Measurements from ENCODE around the gene CTNNA3. TPM values are rescaled to one million over a fixed set of nuclear protein-coding genes. Genes with fewer than 3 reads are reported as not detected.
"Not testable (repeated sequence)": the region's sequence is repeated elsewhere in the genome, so short reads cannot be mapped to it uniquely, and the experiment has no call there.

Gene CTNNA3
- total RNA-seq, 6 donors from 2014 or later, result 0.20 to 2.0 TPM; not detected in 4

DNA sequence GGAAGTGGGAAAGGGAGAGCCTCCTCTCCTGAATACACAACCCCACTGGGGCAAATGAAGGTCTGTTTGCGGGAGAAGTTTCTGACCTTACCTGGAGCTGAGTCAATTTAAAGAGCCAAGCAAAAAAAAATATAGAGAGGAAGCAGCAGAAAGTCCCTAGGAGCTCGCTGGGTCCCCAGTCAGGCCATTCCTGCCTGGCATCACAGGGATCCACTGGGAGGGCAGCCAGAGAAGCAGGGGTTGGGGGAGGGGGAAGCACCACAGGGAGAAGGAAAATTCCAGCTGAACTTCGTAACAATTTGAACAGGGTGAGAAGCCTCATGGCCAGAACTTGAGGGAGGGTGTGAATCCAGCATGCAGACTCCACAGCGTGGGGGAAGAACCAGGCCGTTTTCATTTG lies 471.4 kb downstream of the CTNNA3 start:
- no peak for TF ChIP-seq EP300 (IDR thresholded peaks at IDR 0.05)
- no peak for TF ChIP-seq POLR2A (IDR thresholded peaks at IDR 0.05)
- no peak for TF ChIP-seq POLR2AphosphoS5 (IDR thresholded peaks at IDR 0.05)
- TF ChIP-seq, protein P1, sequence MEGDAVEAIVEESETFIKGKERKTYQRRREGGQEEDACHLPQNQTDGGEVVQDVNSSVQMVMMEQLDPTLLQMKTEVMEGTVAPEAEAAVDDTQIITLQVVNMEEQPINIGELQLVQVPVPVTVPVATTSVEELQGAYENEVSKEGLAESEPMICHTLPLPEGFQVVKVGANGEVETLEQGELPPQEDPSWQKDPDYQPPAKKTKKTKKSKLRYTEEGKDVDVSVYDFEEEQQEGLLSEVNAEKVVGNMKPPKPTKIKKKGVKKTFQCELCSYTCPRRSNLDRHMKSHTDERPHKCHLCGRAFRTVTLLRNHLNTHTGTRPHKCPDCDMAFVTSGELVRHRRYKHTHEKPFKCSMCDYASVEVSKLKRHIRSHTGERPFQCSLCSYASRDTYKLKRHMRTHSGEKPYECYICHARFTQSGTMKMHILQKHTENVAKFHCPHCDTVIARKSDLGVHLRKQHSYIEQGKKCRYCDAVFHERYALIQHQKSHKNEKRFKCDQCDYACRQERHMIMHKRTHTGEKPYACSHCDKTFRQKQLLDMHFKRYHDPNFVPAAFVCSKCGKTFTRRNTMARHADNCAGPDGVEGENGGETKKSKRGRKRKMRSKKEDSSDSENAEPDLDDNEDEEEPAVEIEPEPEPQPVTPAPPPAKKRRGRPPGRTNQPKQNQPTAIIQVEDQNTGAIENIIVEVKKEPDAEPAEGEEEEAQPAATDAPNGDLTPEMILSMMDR (IDR thresholded peaks at IDR 0.05), result no peak
- ATAC-seq (ENCODE audit: low FRiP score in 2 of 2), result no peak
- WGBS, 2 donors, result 80 to 83% methylated on average over 5 of the region's 5 CpGs
- no peaks in the 10 kb centered on the region for H3K4me1 ChIP-seq
- no peaks in the 10 kb centered on the region for H3K27me3 ChIP-seq
- H3K4me3 ChIP-seq, result no peak overlapping the region
- no peaks in the 10 kb centered on the region for H3K36me3 ChIP-seq
- H3K9me3 ChIP-seq, result peaks cover 0 to 11% (median 0%) of the 10 kb centered on the region in 4 donors
- DNase-seq, result no peak
- no peak overlapping the region for H3K27ac ChIP-seq

DNA sequence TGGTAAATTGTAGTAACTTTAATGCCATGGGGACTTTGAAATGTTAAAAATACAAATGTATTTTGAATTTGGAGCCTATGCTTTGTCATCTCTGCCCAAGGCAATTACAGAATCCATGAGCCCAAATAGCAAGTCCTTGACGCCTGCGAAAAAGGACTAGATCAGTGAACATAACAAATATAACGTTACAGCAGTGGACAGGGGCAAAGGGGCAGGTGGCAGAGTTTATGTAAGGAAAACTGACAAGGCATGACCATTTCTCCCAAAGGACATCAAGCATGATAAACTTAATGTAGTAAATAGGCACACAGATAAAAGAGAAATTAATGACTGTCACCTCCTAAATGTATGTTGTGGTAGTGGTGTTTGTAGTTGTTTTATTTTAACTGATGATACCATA lies 473.1 kb downstream of the CTNNA3 start:
- Histone ChIP-seq H3K4me3 (no peak overlapping the region), H3K9me3 (peaks cover 0 to 11% (median 0%) of the 10 kb centered on the region in 4 donors), H3K4me1 (no peaks in the 10 kb centered on the region), H3K36me3 (no peaks in the 10 kb centered on the region), H3K27me3 (no peaks in the 10 kb centered on the region), H3K27ac (no peak overlapping the region)
- DNase-seq, result no peak
- WGBS, 2 donors, result 75 to 76% methylated on average over 3 of the region's 3 CpGs
- no peak for ATAC-seq (ENCODE audit: low FRiP score in 2 of 2)
- TF ChIP-seq, protein P1 (IDR thresholded peaks at IDR 0.05), result no peak
- TF ChIP-seq EP300 (IDR thresholded peaks at IDR 0.05) (no peak), POLR2AphosphoS5 (IDR thresholded peaks at IDR 0.05) (no peak), POLR2A (IDR thresholded peaks at IDR 0.05) (no peak)

DNA sequence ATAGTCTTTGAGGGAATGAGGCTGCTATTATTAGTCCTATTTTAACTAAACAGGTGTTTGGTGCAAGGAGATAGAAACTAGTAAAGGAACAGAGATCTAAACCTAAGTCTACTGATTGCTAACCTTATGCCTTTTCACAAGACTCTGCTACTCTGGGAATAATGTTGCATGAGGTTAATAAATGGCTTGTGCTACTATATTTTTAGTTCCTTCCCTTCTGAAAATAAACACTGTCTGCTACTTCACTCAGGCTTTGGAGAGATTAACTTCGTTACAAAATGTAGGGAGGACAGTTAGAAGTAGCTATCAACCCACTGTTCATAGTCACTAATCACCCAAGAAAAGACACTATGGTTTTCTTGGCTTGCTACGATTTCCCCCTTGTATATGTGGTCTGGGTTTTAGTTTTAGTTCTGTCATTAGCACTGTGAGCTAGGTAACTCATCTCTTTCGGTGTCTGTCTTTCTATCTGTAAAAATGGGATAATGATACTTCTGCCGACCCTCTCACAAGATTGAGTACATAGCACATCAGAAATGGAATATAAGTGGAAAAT lies 474.0 kb downstream of the CTNNA3 start:
- WGBS, 2 donors, result 64 to 70% methylated on average over 4 of the region's 4 CpGs
- ATAC-seq (ENCODE audit: low FRiP score in 2 of 2), result no peak
- H3K27me3 ChIP-seq, result no peaks in the 10 kb centered on the region
- H3K4me1 ChIP-seq, result no peaks in the 10 kb centered on the region
- H3K4me3 ChIP-seq, result no peak overlapping the region
- peaks cover 0 to 8% (median 0%) of the 10 kb centered on the region in 4 donors for H3K9me3 ChIP-seq
- H3K36me3 ChIP-seq, result no peaks in the 10 kb centered on the region
- H3K27ac ChIP-seq, result no peak overlapping the region
- TF ChIP-seq POLR2A (IDR thresholded peaks at IDR 0.05) (no peak), POLR2AphosphoS5 (IDR thresholded peaks at IDR 0.05) (no peak), EP300 (IDR thresholded peaks at IDR 0.05) (no peak)
- TF ChIP-seq, protein P1 (IDR thresholded peaks at IDR 0.05), result no peak
- no peak for DNase-seq

DNA sequence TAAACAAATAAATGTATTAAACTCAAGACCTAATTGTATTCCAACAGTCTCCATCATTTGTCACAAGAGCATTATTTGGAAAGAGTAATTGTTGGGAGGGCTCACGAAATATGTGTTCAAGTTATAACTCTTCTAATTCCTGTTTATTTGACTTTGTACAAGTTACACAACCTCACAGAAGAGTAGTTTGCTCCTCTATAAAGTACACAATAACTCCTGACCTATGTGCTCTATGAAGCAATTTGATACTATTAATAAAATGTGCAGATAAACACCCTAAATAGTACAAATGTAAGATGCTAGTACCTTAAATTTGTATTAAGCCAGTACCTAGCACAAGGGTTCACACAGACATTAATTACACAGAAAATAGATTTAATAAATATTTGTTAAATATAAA lies 484.3 kb downstream of the CTNNA3 start:
- H3K36me3 ChIP-seq, result no peaks in the 10 kb centered on the region
- TF ChIP-seq, protein P1 (IDR thresholded peaks at IDR 0.05), result no peak
- no peak for TF ChIP-seq POLR2AphosphoS5 (IDR thresholded peaks at IDR 0.05)
- TF ChIP-seq POLR2A (IDR thresholded peaks at IDR 0.05), result no peak
- TF ChIP-seq EP300 (IDR thresholded peaks at IDR 0.05), result no peak
- H3K4me3 ChIP-seq, result no peak overlapping the region
- no peak for DNase-seq
- no peaks in the 10 kb centered on the region for H3K4me1 ChIP-seq
- H3K27ac ChIP-seq, result no peak overlapping the region
- H3K27me3 ChIP-seq, result no peaks in the 10 kb centered on the region
- 23 to 50% methylated on average over 1 of the region's 1 CpG for WGBS, 2 donors
- H3K9me3 ChIP-seq, result no peaks in the 10 kb centered on the region
- ATAC-seq (ENCODE audit: low FRiP score in 2 of 2), result no peak

DNA sequence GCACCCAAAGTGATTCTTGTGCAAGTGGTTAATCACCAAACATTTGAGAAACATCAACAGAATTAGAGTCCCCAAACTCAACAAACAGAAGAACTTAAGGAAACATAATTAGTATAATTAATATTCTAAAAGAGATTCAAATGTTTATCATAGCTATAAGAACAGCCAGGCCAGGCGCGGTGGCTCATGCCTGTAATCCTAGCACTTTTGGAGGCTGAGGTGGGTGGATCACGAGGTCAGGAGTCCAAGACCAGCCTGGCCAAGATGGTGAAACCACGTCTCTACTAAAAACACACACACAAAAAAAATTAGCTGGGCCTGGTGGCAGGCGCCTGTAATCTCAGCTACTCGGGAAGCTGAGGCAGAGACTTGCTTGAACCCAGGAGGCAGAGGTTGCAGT lies 488.1 kb downstream of the CTNNA3 start:
- not testable (repeated sequence) for H3K4me1 ChIP-seq; H3K9me3 ChIP-seq; H3K36me3 ChIP-seq; H3K4me3 ChIP-seq; H3K27ac ChIP-seq; ATAC-seq (ENCODE audit: low FRiP score in 2 of 2); DNase-seq; H3K27me3 ChIP-seq
- whole genome bisulfite sequencing, 2 donors, result 83 to 91% methylated on average over 6 of the region's 6 CpGs

Measured in upper lobe of left lung (tissue), 6 donors.